ENCODE measurements around the gene ZNF546.

ZNF546 gene

DNA sequence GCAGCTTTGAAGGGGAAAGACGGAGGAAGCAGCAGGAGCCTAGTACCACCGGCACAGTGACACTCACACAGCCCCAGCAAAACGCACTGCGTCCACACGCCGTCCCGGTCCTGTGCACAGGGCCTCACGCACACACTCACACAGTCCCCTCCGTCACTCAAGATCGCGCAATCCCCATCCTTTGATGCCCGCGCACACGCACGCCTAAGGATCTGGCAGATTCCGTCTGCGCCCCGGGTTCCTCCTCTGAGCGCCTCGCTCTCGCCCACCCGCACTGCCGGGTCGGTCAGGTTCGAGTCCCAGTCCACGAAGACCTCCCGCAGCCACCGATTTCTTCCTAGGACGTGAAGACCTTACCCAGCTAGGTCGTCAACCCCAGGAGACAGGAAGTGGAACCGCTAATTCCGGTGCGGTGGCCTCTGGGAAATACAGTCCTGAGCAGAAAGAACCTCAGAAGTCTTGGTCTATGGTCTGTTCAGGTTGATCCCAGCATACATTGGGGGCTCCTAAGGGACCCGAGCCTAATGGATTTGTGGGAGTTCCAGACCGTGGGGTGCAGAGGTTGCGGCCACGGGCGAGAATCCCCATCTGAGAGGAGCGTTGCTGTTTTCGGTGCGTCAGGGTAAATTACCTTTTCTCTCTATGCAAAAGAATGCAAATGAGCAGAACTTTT is 59.1 kb downstream of the ZNF546 start, which contains the start of gene ZNF780B:
Gene ZNF780B (minus strand): TSS at position 400 of the 673 bp plus-strand sequence. CDS start 5,899 bp downstream, outside the sequence.
- DNase-seq (ENCODE audit: low read depth), result peak; percentile 47

DNA sequence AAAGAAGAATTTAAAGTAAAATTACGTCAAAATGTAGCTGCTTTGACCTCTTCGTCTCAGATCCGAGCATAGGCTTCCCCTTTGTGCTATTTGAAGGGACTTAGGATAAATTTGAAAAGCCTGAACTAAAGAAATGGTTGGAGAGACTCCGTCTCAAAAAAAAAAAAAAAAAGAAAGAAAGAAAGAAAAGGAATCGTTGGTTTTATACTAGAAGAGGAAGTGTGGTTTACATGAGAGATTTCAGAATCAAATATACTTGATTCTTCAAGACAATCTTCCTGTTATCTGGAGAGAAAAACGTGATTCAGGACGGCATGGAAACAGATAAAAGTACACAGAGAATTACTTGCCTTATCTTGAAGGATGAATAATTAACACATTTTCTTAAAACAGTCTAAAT is 59.6 kb downstream of the ZNF546 start:
- DNase-seq (ENCODE audit: low read depth), result no peak

DNA sequence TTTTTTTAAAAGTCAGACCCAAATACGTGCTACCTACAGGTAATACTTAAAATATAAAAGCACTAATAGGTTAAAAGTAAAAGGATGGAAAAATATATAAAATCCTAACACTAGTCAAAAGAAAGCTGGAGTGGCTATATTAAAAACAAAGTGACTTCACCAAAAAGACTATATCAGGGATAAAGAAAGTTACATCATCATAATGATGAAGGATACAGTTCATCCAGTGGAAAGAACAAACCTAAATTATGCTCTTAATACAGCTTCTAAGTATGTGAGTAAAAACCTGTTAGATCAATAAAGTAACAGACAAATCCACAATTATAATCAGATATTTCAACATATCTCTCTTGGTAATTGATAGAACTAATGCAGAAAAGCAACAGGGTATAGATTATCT is 60.3 kb downstream of the ZNF546 start:
- DNase-seq (ENCODE audit: low read depth), result no peak

DNA sequence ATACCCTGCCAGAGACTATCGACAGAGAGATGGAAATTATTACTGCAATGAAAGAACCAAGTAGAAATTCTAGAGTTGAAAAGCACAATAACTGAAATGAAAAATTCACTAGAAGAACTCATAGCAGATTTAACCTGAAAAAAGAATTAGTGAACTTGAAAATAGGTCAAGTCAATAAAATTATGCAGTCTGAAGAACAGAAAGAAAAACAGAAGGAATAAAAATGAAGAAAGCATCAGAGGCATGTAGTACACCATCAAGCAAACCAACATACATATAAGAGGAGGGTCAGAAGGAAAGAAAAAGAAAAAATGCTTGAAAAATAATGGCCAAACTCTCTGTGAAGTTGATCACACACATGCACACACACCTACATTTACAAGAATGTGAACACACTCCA is 62.8 kb downstream of the ZNF546 start:
- no peak for DNase-seq (ENCODE audit: low read depth)

DNA sequence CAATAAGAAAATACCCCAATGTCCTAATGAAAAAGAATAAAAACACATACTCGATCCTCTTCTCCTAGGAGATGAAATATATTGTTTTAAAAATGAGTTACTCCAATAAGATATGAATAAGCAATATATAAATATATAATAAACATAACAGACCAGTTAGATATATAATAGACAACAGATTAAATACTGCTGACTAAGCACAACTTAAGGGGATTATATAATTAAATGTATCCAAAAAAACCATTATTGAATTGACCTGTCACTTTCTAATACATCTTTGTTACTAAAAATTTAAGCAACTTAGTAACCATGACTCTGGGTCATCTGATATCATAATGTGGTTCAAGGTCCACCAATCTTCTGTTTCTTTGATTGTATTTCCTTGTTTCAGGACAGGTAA is 73.2 kb downstream of the ZNF546 start:
- DNase-seq (ENCODE audit: low read depth), result no peak
